Lower leg skin (tissue), 3 donors: ENCODE results near the gene TFE3.

ENCODE experiments used
- CTCF ChIP-seq, 3 donors: fragments of 450-650 bp; IDR thresholded peaks; one replicate each; pipeline ENCODE4 v1.5.1; 2016; ENCODE audit warnings: antibody characterized with exemption in 3 of 3, mild to moderate bottlenecking in 3 of 3, moderate library complexity in 2 of 3
- POLR2A ChIP-seq, 2 donors: fragments of 450-650 bp; IDR thresholded peaks; one replicate each; pipeline ENCODE4 v1.6.1; 2016 to 2017; ENCODE audit warnings: antibody characterized with exemption in 2 of 2, mild to moderate bottlenecking in 1 of 2, moderate library complexity in 1 of 2

GRCh38 chrX:49003696-49004095 is 39.5 kb downstream of the TFE3 start:
- TF ChIP-seq POLR2A (IDR thresholded peaks at IDR 0.05) (no peak), CTCF (IDR thresholded peaks at IDR 0.05) (no peak)
